D721Med (cell line): ENCODE data around the gene TRIM5.

Experiments used
- DNase-seq: peaks from one replicate; pipeline ENCODE4 v3.0.0; 2011; ENCODE audit warnings: low spot score; ENCODE audit not compliant: insufficient read length
- FAIRE-seq: peaks from 2 replicates; lab custom pipeline; 2011; peaks lifted over from hg19 to GRCh38; lab: Jason Lieb, UNC
- TF ChIP-seq, protein P1 (sequence below): IDR thresholded peaks from 2 replicates; pipeline ENCODE4 v1.5.1; 2012; ENCODE audit warnings: mild to moderate bottlenecking, control low read depth; ENCODE audit not compliant: insufficient read depth; ENCODE audit errors: missing control alignments

The TRIM5 gene

DNA sequence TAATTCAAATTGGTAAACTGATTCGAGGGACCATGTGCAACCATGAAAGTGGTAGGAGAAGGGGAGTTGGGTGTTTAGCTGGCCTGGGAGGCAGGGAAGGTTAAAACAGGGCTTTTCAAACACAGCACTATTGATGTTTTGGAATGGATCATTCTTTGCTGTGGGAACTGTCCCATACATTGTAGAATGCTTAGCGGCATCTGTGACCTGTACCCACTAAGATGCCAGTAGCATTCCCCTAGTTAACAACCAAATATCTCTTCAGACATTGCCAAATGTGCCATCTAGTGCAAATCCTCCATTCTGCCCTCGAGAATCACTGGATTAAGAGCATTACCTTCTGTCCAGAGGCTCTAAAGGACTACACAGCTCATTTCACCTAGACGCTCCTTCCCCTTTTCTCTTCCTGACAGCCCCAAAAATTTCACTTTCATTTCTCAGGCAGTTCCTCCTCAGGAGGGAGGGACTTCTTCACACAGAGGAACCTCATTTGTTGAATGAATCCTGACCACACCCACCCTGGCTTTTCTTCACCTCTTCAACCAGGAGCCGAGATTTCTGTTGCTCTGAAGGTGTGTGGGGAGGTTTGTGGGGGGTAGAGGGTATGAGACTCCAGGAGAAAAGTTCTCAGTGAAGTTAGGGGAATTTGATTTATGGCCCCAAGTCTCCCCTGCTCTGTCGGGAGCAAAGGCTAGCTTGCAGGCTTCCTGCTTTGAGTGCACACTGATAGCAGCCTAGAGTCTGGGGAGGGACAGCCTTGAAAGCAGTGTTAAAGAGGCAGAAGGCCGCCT lies 60.2 kb downstream of the TRIM5 start, which contains the start of gene TRIM34:
Gene TRIM34 (plus strand): TSS at position 513 of the 791 bp plus-strand sequence. CDS start 7,331 bp downstream, outside the sequence.
- FAIRE-seq = no peak
- DNase-seq = no peak
- TF ChIP-seq, protein P1, sequence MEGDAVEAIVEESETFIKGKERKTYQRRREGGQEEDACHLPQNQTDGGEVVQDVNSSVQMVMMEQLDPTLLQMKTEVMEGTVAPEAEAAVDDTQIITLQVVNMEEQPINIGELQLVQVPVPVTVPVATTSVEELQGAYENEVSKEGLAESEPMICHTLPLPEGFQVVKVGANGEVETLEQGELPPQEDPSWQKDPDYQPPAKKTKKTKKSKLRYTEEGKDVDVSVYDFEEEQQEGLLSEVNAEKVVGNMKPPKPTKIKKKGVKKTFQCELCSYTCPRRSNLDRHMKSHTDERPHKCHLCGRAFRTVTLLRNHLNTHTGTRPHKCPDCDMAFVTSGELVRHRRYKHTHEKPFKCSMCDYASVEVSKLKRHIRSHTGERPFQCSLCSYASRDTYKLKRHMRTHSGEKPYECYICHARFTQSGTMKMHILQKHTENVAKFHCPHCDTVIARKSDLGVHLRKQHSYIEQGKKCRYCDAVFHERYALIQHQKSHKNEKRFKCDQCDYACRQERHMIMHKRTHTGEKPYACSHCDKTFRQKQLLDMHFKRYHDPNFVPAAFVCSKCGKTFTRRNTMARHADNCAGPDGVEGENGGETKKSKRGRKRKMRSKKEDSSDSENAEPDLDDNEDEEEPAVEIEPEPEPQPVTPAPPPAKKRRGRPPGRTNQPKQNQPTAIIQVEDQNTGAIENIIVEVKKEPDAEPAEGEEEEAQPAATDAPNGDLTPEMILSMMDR = no peak

DNA sequence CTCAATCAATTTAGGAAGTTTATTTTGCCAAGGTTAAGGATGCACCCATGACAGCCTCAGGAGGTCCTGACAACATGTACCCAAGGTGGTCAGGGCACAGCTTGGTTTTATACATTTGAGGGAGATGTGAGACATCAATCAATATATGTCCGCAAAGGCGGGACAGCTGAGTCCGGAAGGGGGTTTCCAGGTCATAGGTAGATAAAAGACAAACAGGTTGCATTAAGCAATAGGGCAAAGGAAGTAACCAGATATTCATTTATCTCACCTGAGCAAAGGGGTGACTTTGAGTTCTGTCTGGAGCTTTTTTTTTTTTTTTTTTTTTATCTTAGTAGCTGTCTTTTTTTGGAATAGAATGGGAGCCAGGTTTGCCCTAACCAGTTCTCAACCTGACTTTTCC lies 62.1 kb downstream of the TRIM5 start:
- TF ChIP-seq, protein P1 = no peak
- no peak for DNase-seq
- FAIRE-seq = no peak

DNA sequence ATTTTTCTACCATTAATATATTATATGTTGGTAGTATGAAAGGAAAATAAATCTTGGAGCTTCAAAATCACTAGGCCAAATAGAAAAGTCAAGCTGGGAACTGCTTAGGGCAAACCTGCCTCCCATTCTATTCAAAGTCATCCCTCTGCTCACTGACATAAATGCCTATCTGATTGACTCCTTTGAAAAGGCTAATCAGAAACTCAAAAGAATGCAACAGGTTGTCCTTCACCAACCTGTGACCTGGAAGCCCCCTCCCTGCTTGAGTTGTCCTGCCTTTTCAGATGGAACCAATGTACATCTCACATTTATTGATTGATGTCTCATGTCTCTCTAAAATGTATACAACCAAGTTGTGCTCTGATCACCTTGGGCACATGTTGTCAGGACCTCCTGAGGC lies 63.3 kb downstream of the TRIM5 start:
- TF ChIP-seq, protein P1 = no peak
- DNase-seq (no peak), FAIRE-seq (no peak)

DNA sequence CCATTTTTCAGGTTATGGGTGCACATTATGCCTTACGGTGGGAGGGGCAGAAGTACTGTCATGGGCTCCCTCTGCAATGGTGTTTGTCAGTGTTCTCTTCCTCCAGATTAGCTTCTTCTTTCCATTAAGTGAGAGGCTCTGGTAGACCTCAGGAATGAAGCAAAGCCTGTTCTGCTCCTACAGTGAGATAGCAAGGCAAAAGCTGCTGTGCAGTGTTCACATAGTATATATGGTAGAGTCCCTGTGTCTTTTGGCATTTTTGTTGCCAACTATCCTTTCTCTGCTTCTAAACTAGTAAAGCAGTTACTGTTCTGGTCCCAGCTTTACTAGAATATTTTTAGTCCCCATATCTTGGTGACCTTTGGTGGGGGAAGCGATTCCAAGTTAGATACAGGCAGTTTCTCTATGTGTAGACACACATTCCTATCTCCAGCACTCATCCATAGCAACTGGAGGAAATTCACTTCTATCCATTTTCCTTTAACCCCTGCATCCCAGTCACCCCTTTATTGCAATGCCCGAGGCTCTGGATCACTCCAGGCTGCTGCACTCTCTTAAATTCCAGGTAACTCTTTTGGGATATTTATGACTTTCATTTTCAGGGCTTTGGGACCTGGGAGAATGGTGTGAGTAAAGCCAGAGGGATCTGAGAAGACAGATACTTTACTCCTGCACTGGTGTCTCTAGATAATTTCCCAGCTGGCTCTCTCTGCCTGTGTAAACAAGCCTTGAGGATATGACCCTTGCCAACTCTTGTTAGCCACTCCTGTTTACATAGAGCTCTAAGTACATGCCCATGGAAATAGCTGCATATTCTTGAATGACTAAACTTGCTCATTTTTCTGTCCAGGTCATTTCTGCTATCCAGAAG lies 64.0 kb downstream of the TRIM5 start:
- TF ChIP-seq, protein P1 = no peak
- no peak for FAIRE-seq
- no peak for DNase-seq

DNA sequence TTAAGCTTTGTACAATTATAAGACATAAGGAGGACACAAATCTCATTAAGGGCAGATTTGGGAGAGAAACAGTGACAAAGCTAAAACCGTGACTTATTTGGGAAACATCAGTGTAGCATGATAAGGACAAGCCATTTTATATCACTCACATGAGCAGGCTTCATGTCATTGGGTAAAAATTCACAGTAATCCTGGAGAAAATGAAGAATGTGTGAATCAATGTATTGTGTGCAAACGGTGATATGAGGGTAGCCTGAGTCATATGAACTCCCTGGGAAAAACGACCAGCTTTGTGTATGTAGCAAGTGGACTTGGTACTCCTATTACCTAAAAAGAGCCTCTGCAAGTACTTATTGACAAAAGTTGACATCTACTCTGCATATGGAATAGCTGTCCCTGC lies 66.1 kb downstream of the TRIM5 start:
- no peak for DNase-seq
- TF ChIP-seq, protein P1 = no peak
- FAIRE-seq = no peak
